SK-N-MC (cell line): ENCODE results near the gene CACNA1E.
"Not testable (repeated sequence)": the region's sequence is repeated elsewhere in the genome, so short reads cannot be mapped to it uniquely, and the experiment has no call there.

Experiments
- DNase-seq: peaks from one replicate; pipeline ENCODE4 v3.0.0-alpha.2; 2011; ENCODE audit warnings: low read depth, low spot score
- H3K27ac ChIP-seq: fragments of 200-600 bp; sonication (generic); 2 replicates; pipeline ENCODE4 v1.5.1; 2016; ENCODE audit warnings: mixed run types
- H3K36me3 ChIP-seq: fragments of 200-600 bp; sonication (generic); 2 replicates; pipeline ENCODE4 v1.6.1; 2017; ENCODE audit warnings: antibody characterized with exemption, low read length, mixed read lengths; ENCODE audit not compliant: insufficient read depth
- H3K4me3 ChIP-seq: fragments of 200-600 bp; sonication (generic); 2 replicates; pipeline ENCODE4 v1.5.1; 2016
- H3K9ac ChIP-seq: fragments of 200-600 bp; sonication (generic); 2 replicates; pipeline ENCODE4 v1.8.0; 2017; ENCODE audit warnings: mixed run types, mixed read lengths; ENCODE audit not compliant: insufficient read length
- H3K9me3 ChIP-seq: fragments of 200-600 bp; sonication (generic); 2 replicates; pipeline ENCODE4 v1.6.1; 2017; ENCODE audit warnings: low read depth, mild to moderate bottlenecking, antibody characterized with exemption, low read length, moderate library complexity, mixed read lengths
- EZH2 ChIP-seq: fragments of 200-600 bp; sonication (generic); IDR thresholded peaks from one replicate; pipeline ENCODE4 v1.6.1; 2017; ENCODE audit warnings: antibody characterized with exemption
- FOXP2 ChIP-seq: optimal IDR thresholded peaks from 2 replicates; pipeline ENCODE3; 2011; ENCODE audit warnings: mild to moderate bottlenecking, moderate library complexity; ENCODE audit not compliant: insufficient read depth; ENCODE audit errors: extremely low read length, control extremely low read depth
- POLR2AphosphoS5 ChIP-seq: IDR thresholded peaks from 2 replicates; pipeline ENCODE4 v1.6.1; 2012; ENCODE audit warnings: mild to moderate bottlenecking, low read depth, low read length, borderline replicate concordance

The CACNA1E gene

GRCh38 chr1:181846681-181847080 is 363.4 kb downstream of the CACNA1E start:
- H3K4me3 ChIP-seq, result no peak overlapping the region
- DNase-seq, result no peak
- H3K9me3 ChIP-seq, result no peaks in the 10 kb centered on the region
- no peak for TF ChIP-seq POLR2AphosphoS5
- TF ChIP-seq EZH2, result no peak
- no peak for TF ChIP-seq FOXP2
- H3K27ac ChIP-seq, result no peak overlapping the region
- no peaks in the 10 kb centered on the region for H3K36me3 ChIP-seq
- no peak overlapping the region for H3K9ac ChIP-seq

- Histone ChIP-seq H3K9me3 (no peaks in the 10 kb centered on the region), H3K27ac (no peak overlapping the region), H3K36me3 (no peaks in the 10 kb centered on the region), H3K4me3 (no peak overlapping the region), H3K9ac (no peak overlapping the region)
- TF ChIP-seq FOXP2 (no peak), EZH2 (no peak), POLR2AphosphoS5 (no peak)
- no peak for DNase-seq
Measured at GRCh38 chr1:181849071-181849470, 365.8 kb downstream of the CACNA1E start.

- not testable (repeated sequence) for DNase-seq, H3K27ac ChIP-seq
Measured at GRCh38 chr1:181854212-181854611, 370.9 kb downstream of the CACNA1E start.

GRCh38 chr1:181855380-181855779 is 372.1 kb downstream of the CACNA1E start:
- no peaks in the 10 kb centered on the region for H3K9me3 ChIP-seq
- DNase-seq, result no peak
- TF ChIP-seq FOXP2 (no peak), POLR2AphosphoS5 (no peak), EZH2 (no peak)
- H3K36me3 ChIP-seq, result no peaks in the 10 kb centered on the region
- H3K27ac ChIP-seq, result no peak overlapping the region
- no peak overlapping the region for H3K9ac ChIP-seq
- no peak overlapping the region for H3K4me3 ChIP-seq

More at GRCh38 chr1:181854212-181854611, 370.9 kb downstream of the CACNA1E start:
- not testable (repeated sequence) for H3K36me3 ChIP-seq, H3K9ac ChIP-seq, H3K4me3 ChIP-seq, H3K9me3 ChIP-seq
